Lower leg skin (tissue), 3 donors: Measurements from ENCODE around the gene UBAP1.

ENCODE experiments used
- CTCF ChIP-seq, 3 donors: fragments of 450-650 bp; IDR thresholded peaks; one replicate each; pipeline ENCODE4 v1.5.1; 2016; ENCODE audit warnings: antibody characterized with exemption in 3 of 3, mild to moderate bottlenecking in 3 of 3, moderate library complexity in 2 of 3
- POLR2A ChIP-seq, 2 donors: fragments of 450-650 bp; IDR thresholded peaks; one replicate each; pipeline ENCODE4 v1.6.1; 2016 to 2017; ENCODE audit warnings: antibody characterized with exemption in 2 of 2, mild to moderate bottlenecking in 1 of 2, moderate library complexity in 1 of 2

GRCh38 chr9:34140853-34141252 is 38.0 kb upstream of the UBAP1 start:
- no peak for TF ChIP-seq CTCF (IDR thresholded peaks at IDR 0.05)
- no peak for TF ChIP-seq POLR2A (IDR thresholded peaks at IDR 0.05)
